GM12873 (cell line): ENCODE measurements around the gene RAB23.
A peak's percentile ranks its signal among the peaks of the same experiment; 100 is the strongest.

Experiments
- TF ChIP-seq, protein P1 (sequence below): IDR thresholded peaks from 2 replicates; pipeline ENCODE4 v1.5.1; 2012; ENCODE audit warnings: low read depth, mild to moderate bottlenecking, moderate library complexity, low read length, control low read depth; ENCODE audit not compliant: insufficient read depth; ENCODE audit errors: missing control alignments

Gene RAB23

DNA sequence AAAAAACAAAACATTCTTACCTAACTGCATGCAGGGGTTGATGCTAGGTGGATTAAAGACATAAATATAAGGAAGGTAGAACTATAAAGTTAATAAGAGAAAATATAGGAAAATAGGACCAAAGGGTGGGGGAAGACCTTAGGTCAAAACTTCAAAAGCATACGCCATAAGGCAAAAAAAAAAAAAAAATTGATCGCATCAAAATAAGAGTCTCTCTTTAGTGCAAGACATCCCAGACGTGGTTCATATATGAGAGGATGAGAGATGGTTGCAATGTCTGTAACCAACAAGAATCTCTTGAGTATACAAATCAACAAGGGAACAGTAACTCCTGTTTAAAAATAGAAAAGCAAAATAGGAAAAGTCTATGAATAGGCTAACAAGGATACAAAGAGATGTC is 41.5 kb downstream of the RAB23 start:
- TF ChIP-seq, protein P1, sequence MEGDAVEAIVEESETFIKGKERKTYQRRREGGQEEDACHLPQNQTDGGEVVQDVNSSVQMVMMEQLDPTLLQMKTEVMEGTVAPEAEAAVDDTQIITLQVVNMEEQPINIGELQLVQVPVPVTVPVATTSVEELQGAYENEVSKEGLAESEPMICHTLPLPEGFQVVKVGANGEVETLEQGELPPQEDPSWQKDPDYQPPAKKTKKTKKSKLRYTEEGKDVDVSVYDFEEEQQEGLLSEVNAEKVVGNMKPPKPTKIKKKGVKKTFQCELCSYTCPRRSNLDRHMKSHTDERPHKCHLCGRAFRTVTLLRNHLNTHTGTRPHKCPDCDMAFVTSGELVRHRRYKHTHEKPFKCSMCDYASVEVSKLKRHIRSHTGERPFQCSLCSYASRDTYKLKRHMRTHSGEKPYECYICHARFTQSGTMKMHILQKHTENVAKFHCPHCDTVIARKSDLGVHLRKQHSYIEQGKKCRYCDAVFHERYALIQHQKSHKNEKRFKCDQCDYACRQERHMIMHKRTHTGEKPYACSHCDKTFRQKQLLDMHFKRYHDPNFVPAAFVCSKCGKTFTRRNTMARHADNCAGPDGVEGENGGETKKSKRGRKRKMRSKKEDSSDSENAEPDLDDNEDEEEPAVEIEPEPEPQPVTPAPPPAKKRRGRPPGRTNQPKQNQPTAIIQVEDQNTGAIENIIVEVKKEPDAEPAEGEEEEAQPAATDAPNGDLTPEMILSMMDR = no peak

DNA sequence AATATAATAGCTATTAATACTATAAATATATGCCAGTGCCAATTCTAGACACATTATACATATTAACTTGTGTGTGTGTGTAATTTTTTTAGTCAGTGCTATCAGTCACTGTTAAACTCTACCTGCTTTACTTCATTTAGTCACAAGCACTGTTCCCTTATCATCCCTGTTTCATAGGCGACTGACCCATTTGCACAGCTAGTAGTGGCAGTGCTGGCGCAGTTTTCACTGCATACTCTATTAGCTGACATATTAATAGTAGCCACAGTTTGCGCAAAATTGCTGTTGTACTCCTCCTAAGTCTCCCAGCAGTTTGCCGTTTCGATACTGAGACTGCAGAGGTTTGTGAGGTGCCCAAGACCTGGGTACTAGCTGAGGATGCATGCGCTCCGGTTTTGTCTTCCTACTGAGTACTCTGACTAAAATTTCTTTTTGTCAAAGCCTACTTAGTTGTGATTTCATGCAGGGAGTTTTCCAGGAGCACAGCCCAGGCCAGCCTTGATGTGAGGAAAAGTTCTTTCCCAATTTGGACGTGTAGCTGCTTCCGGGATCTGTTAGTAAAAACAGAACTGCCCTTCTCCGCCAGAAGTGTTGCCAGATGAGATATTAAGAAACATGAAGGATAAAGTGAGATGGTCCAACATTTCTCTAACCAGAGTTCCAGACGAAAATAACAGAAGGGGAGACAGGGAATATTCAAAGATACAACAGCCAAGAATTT is 44.4 kb downstream of the RAB23 start:
- TF ChIP-seq, protein P1 = no peak

DNA sequence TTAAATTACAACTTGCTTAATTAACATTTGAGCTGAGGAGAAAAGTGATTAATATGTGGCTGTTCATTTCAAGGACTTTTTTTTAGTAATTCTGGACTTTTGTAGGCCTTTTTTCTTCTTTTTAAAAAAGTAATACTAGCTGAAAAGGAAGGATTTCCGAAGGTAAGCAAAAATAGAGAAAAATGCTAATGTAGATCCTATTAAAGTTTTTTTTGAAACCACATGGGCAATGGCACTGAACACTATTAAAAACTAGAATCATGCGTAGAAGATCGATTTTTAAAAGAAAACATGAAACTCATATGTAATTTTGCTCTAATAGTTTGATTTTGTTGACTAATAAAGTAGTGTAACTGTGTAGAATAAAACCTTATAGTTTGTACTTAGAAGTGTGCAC is 47.6 kb downstream of the RAB23 start:
- TF ChIP-seq, protein P1 = no peak

DNA sequence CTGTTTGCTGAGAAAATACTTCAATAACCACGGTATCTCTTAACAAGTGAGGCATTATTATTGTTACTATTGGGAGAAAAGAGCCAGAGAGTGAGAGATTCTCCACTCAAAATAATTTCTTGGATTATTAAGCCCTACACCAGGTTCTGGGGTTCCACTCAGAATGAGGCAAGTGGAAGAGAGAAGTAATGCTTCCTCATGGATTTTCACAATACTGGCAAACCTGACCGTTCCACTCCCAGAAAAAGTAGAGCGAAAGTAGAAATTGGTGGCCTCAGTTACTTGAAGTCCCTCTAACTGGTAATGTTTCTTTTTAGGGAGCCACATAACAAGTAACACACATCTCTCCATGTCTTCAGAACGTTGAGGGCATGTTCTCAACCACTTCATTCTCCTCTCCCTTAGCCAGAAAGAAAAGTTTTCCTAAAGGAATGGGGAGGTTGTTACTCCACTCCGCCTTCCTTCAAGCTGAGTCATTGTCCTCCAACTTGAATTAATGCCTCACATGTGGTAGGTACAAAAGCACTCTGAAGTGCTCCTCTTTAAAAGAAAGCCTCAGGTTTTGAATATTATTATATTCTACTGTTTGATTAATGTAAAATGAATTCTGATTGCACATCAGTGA is 48.1 kb downstream of the RAB23 start:
- TF ChIP-seq, protein P1 = no peak

DNA sequence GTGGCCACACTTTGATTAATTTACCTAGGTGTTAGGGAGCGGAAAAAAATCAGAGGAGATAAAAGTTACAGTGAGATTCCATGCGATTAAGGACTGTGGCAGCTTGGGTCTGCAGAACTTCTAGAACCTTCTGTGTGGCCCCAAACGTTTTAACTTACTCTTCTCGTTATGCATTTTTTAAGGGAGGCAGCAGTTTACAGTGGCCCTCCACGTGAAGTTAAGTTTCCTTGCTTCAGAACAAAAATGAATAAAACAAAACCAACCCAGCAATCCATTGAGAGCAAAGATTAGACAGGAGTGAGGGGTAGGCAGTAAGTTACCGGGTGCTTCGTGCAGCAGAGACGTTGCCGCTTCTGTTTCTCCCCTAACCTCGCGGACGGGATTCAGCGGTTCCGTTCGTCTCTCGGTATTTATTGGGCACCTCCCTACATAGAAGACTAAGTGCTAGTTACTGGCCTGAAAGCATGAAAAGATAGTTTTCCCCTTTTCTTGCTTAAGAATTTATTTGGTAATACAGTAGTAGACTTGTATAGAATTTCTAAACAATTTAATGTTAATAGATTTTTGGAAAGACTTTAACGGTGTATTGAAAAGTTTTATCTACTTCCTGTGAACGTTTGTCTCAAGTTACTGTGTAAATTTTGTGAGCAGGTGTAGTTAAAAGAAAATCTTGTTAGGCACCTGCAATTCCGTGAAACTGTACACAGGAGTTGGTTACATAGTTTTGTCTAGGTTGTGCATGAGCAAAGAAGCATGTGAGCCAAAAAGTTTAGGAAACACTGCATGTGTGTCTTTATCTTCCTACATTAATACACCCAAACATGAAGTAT is 48.8 kb downstream of the RAB23 start:
- TF ChIP-seq, protein P1 = no peak

DNA sequence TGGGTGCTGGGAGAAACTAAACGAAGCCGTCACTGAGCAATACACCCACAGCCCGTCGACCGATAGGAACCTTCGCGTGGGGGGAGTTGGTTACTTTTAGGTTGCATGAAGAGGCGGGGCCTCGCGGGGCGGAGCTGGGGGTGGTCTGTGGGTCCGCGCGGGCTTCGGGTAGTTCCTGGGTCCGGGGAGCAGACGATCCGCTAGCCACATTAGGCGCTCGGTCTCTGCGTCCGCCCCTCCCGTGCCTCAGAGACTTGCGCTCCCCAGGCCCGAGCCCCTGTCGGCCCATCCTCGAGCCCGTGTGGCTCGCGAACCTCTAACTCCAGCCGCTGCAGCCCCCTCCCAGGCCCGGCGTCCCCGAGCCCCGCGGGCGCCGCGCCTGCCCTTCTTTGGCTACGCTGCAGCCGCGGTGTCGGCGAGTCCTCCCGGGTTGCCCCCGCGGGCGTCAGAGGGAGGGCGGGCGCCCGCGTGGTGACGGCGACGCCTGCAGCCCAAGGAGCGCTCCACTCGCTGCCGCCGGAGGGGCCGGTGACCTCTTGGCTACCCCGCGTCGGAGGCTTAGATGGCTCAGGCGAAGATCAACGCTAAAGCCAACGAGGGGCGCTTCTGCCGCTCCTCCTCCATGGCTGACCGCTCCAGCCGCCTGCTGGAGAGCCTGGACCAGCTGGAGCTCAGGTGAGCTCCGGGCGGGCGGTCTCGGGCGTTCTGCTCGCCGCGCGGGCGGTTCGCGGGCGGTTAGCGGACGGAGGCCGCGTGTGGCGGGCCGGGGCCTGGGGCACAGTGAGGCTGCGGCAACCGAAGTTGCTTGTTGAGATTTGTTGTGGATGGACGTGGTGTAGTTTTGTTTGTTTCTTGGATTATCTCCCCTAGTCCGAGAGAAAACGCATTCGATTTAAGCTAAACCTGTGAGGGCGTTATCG is 49.7 kb downstream of the RAB23 start, which contains the start of gene BAG2:
Gene BAG2 (plus strand): TSS at position 191 of the 920 bp plus-strand sequence. CDS start 372 bp downstream, at position 563.
- TF ChIP-seq, protein P1 = peak; percentile 25
